OCI-LY1 (cell line): ENCODE results near the gene ZSCAN12.

ENCODE experiments used
- CTCF ChIP-seq: fragments of 200-600 bp; sonication (generic), shearing (Covaris generic); IDR thresholded peaks from 2 replicates; pipeline ENCODE4 v1.5.1; 2017; ENCODE audit warnings: mild to moderate bottlenecking, antibody characterized with exemption, low read length, moderate library complexity, mixed read lengths
- EZH2 ChIP-seq: fragments of 200-600 bp; sonication (generic), shearing (Covaris generic); IDR thresholded peaks from 2 replicates; pipeline ENCODE4 v1.8.0; 2017; ENCODE audit warnings: borderline replicate concordance, mixed run types, mild to moderate bottlenecking, antibody characterized with exemption, low read length, moderate library complexity, mixed read lengths

- TF ChIP-seq CTCF (no peak), EZH2 (no peak)
These were observed 45.4 kb downstream of the ZSCAN12 start for GRCh38 chr6:28353981-28354676.
